Stimulated activated naive CD8-positive, alpha-beta T cell treated with anti-CD3 and anti-CD28 coated beads, Interleukin-15, Interleukin-2, amounts not matched to agents 100 ng/mL and 50 ng/mL, for 24 hours (primary cell): Measurements from ENCODE around the gene KIAA1671.
"Not testable (repeated sequence)": the region's sequence is repeated elsewhere in the genome, so short reads cannot be mapped to it uniquely, and the experiment has no call there.

Experiments
- H3K27ac Mint-ChIP-seq: one replicate; pipeline ENCODE4 v1.8.0; 2021; ENCODE audit warnings: mild to moderate bottlenecking, mixed read lengths
- H3K27me3 Mint-ChIP-seq: one replicate; pipeline ENCODE4 v1.8.0; 2021; ENCODE audit warnings: mixed read lengths
- H3K36me3 Mint-ChIP-seq: one replicate; pipeline ENCODE4 v1.8.0; 2021; ENCODE audit warnings: low read depth, mixed read lengths
- H3K4me1 Mint-ChIP-seq: one replicate; pipeline ENCODE4 v1.8.0; 2021; ENCODE audit warnings: low read depth, mixed read lengths
- H3K4me3 Mint-ChIP-seq: one replicate; pipeline ENCODE4 v1.8.0; 2021; ENCODE audit warnings: mild to moderate bottlenecking, mixed read lengths
- H3K9me3 Mint-ChIP-seq: one replicate; pipeline ENCODE4 v1.8.0; 2021; ENCODE audit warnings: mixed read lengths

Gene KIAA1671

GRCh38 chr22:25193548-25193947, 241.0 kb downstream of the KIAA1671 start:
- H3K36me3 Mint-ChIP-seq, result no peaks in the 10 kb centered on the region
- no peaks in the 10 kb centered on the region for H3K9me3 Mint-ChIP-seq
- H3K4me3 Mint-ChIP-seq, result no peak overlapping the region
- H3K27me3 Mint-ChIP-seq, result no peaks in the 10 kb centered on the region
- H3K27ac Mint-ChIP-seq, result no peak overlapping the region
- no peaks in the 10 kb centered on the region for H3K4me1 Mint-ChIP-seq

GRCh38 chr22:25196326-25196725, 243.8 kb downstream of the KIAA1671 start:
- no peak overlapping the region for H3K27ac Mint-ChIP-seq

GRCh38 chr22:25197340-25197739, 244.8 kb downstream of the KIAA1671 start:
- H3K9me3 Mint-ChIP-seq, result no peaks in the 10 kb centered on the region
- H3K4me1 Mint-ChIP-seq, result peaks cover 4% of the 10 kb centered on the region
- H3K27me3 Mint-ChIP-seq, result no peaks in the 10 kb centered on the region

More at GRCh38 chr22:25196326-25196725, 243.8 kb downstream of the KIAA1671 start:
- Mint-ChIP-seq H3K36me3 (no peaks in the 10 kb centered on the region), H3K4me3 (no peak overlapping the region), H3K9me3 (no peaks in the 10 kb centered on the region), H3K4me1 (peaks cover 4% of the 10 kb centered on the region), H3K27me3 (no peaks in the 10 kb centered on the region)

GRCh38 chr22:25199731-25200520, 247.4 kb downstream of the KIAA1671 start, which contains the start of gene CRYBB3:
TSS of gene CRYBB3 (plus strand) at chr22:25199858. CDS start at chr22:25201397, 1,539 bp downstream.
- H3K9me3 Mint-ChIP-seq, result no peaks in the 10 kb centered on the region
- peaks cover 4% of the 10 kb centered on the region for H3K4me1 Mint-ChIP-seq
- no peak within 1 kb of the TSS for H3K4me3 Mint-ChIP-seq
- H3K27me3 Mint-ChIP-seq, result no peaks in the 10 kb centered on the region
- H3K27ac Mint-ChIP-seq, result no peak within 1 kb of the TSS
- no peaks in the 10 kb centered on the region for H3K36me3 Mint-ChIP-seq

More at GRCh38 chr22:25197340-25197739, 244.8 kb downstream of the KIAA1671 start:
- H3K36me3 Mint-ChIP-seq, result no peaks in the 10 kb centered on the region
- no peak overlapping the region for H3K4me3 Mint-ChIP-seq
- no peak overlapping the region for H3K27ac Mint-ChIP-seq

- Mint-ChIP-seq H3K4me1 (peaks cover 4% of the 10 kb centered on the region), H3K27ac (no peak overlapping the region), H3K4me3 (no peak overlapping the region), H3K9me3 (no peaks in the 10 kb centered on the region), H3K36me3 (no peaks in the 10 kb centered on the region), H3K27me3 (no peaks in the 10 kb centered on the region)
Measured at GRCh38 chr22:25200967-25201366, 248.5 kb downstream of the KIAA1671 start.

- Mint-ChIP-seq H3K27me3 (no peaks in the 10 kb centered on the region), H3K9me3 (no peaks in the 10 kb centered on the region), H3K27ac (no peak overlapping the region), H3K4me3 (no peak overlapping the region), H3K36me3 (no peaks in the 10 kb centered on the region), H3K4me1 (peaks cover 4% of the 10 kb centered on the region)
Measured at GRCh38 chr22:25201557-25202273, 249.2 kb downstream of the KIAA1671 start.

GRCh38 chr22:25202290-25202921, 249.9 kb downstream of the KIAA1671 start:
- H3K4me3 Mint-ChIP-seq, result no peak overlapping the region
- peaks cover 4% of the 10 kb centered on the region for H3K4me1 Mint-ChIP-seq
- no peaks in the 10 kb centered on the region for H3K36me3 Mint-ChIP-seq
- H3K27me3 Mint-ChIP-seq, result no peaks in the 10 kb centered on the region
- no peaks in the 10 kb centered on the region for H3K9me3 Mint-ChIP-seq
- H3K27ac Mint-ChIP-seq, result no peak overlapping the region

- H3K27ac Mint-ChIP-seq, result no peak overlapping the region
Measured at GRCh38 chr22:25203082-25203481, 250.6 kb downstream of the KIAA1671 start.

GRCh38 chr22:25204547-25204946, 252.0 kb downstream of the KIAA1671 start:
- not testable (repeated sequence) for H3K9me3 Mint-ChIP-seq, H3K36me3 Mint-ChIP-seq, H3K4me3 Mint-ChIP-seq, H3K27ac Mint-ChIP-seq, H3K4me1 Mint-ChIP-seq, H3K27me3 Mint-ChIP-seq

More at GRCh38 chr22:25203082-25203481, 250.6 kb downstream of the KIAA1671 start:
- H3K36me3 Mint-ChIP-seq, result no peaks in the 10 kb centered on the region
- peaks cover 4% of the 10 kb centered on the region for H3K4me1 Mint-ChIP-seq
- no peaks in the 10 kb centered on the region for H3K27me3 Mint-ChIP-seq
- no peaks in the 10 kb centered on the region for H3K9me3 Mint-ChIP-seq
- H3K4me3 Mint-ChIP-seq, result no peak overlapping the region

- H3K27ac Mint-ChIP-seq, result no peak overlapping the region
Measured at GRCh38 chr22:25205847-25206246, 253.3 kb downstream of the KIAA1671 start.

GRCh38 chr22:25206998-25207397, 254.5 kb downstream of the KIAA1671 start:
- no peaks in the 10 kb centered on the region for H3K9me3 Mint-ChIP-seq
- no peaks in the 10 kb centered on the region for H3K36me3 Mint-ChIP-seq
- H3K4me3 Mint-ChIP-seq, result no peak overlapping the region
- no peaks in the 10 kb centered on the region for H3K4me1 Mint-ChIP-seq
- H3K27me3 Mint-ChIP-seq, result no peaks in the 10 kb centered on the region
- H3K27ac Mint-ChIP-seq, result no peak overlapping the region

More at GRCh38 chr22:25205847-25206246, 253.3 kb downstream of the KIAA1671 start:
- no peak overlapping the region for H3K4me3 Mint-ChIP-seq
- no peaks in the 10 kb centered on the region for H3K4me1 Mint-ChIP-seq
- H3K27me3 Mint-ChIP-seq, result no peaks in the 10 kb centered on the region
- H3K9me3 Mint-ChIP-seq, result no peaks in the 10 kb centered on the region
- no peaks in the 10 kb centered on the region for H3K36me3 Mint-ChIP-seq

GRCh38 chr22:25207553-25208157, 255.1 kb downstream of the KIAA1671 start:
- no peaks in the 10 kb centered on the region for H3K4me1 Mint-ChIP-seq
- no peak overlapping the region for H3K27ac Mint-ChIP-seq
- H3K36me3 Mint-ChIP-seq, result no peaks in the 10 kb centered on the region
- H3K27me3 Mint-ChIP-seq, result no peaks in the 10 kb centered on the region
- H3K4me3 Mint-ChIP-seq, result no peak overlapping the region
- H3K9me3 Mint-ChIP-seq, result no peaks in the 10 kb centered on the region

GRCh38 chr22:25208328-25208727, 255.8 kb downstream of the KIAA1671 start:
- no peaks in the 10 kb centered on the region for H3K27me3 Mint-ChIP-seq
- H3K4me3 Mint-ChIP-seq, result no peak overlapping the region
- H3K36me3 Mint-ChIP-seq, result no peaks in the 10 kb centered on the region
- no peaks in the 10 kb centered on the region for H3K9me3 Mint-ChIP-seq
- no peaks in the 10 kb centered on the region for H3K4me1 Mint-ChIP-seq
- H3K27ac Mint-ChIP-seq, result no peak overlapping the region

- Mint-ChIP-seq H3K27ac (no peak overlapping the region), H3K4me3 (no peak overlapping the region), H3K27me3 (peaks cover 4% of the 10 kb centered on the region), H3K9me3 (peaks cover 4% of the 10 kb centered on the region), H3K4me1 (no peaks in the 10 kb centered on the region), H3K36me3 (no peaks in the 10 kb centered on the region)
Measured at GRCh38 chr22:25208743-25209505, 256.4 kb downstream of the KIAA1671 start.
